Measurements from ENCODE around the gene FAM151A. TPM values are rescaled to one million over a fixed set of nuclear protein-coding genes. Genes with fewer than 3 reads are reported as not detected.

Gene FAM151A
- total and polyA plus RNA-seq, 5 donors from 2014 or later = not detected

GRCh38 chr1:54564312-54565112 is 58.8 kb downstream of the FAM151A start:
- H3K4me3 Mint-ChIP-seq = no peak overlapping the region
- ATAC-seq (ENCODE audit: low read depth in 2 of 2) (no peak), DNase-seq (no peak)
- no peaks in the 10 kb centered on the region for H3K27me3 Mint-ChIP-seq
- Histone ChIP-seq H3K9me3 (ENCODE audit: control insufficient read depth in 2 of 2, low read length in 2 of 2) (no peaks in the 10 kb centered on the region), H3K27ac (ENCODE audit: insufficient read depth, low read length, poor library complexity, severe bottlenecking) (no peak overlapping the region), H3K27me3 (ENCODE audit: control insufficient read depth, insufficient read depth, low read length) (no peaks in the 10 kb centered on the region), H3K4me1 (ENCODE audit: control insufficient read depth, insufficient read depth, low read length, poor library complexity, severe bottlenecking) (no peaks in the 10 kb centered on the region), H3K36me3 (ENCODE audit: control insufficient read depth, insufficient read depth, low read length) (no peaks in the 10 kb centered on the region), H3K4me3 (ENCODE audit: low read depth, low read length) (no peak overlapping the region)
- peaks cover 0 to 6% (median 2%) of the 10 kb centered on the region in 4 donors for H3K4me1 Mint-ChIP-seq
- H3K9me3 Mint-ChIP-seq = no peaks in the 10 kb centered on the region
- no peak overlapping the region for H3K27ac Mint-ChIP-seq
- no peaks in the 10 kb centered on the region for H3K36me3 Mint-ChIP-seq

GRCh38 chr1:54559771-54560231 is 63.5 kb downstream of the FAM151A start:
- Histone ChIP-seq H3K4me1 (ENCODE audit: control insufficient read depth, insufficient read depth, low read length, poor library complexity, severe bottlenecking) (no peaks in the 10 kb centered on the region), H3K27me3 (ENCODE audit: control insufficient read depth, insufficient read depth, low read length) (no peaks in the 10 kb centered on the region), H3K27ac (ENCODE audit: insufficient read depth, low read length, poor library complexity, severe bottlenecking) (no peak overlapping the region), H3K9me3 (ENCODE audit: control insufficient read depth in 2 of 2, low read length in 2 of 2) (no peaks in the 10 kb centered on the region), H3K36me3 (ENCODE audit: control insufficient read depth, insufficient read depth, low read length) (no peaks in the 10 kb centered on the region), H3K4me3 (ENCODE audit: low read depth, low read length) (no peak overlapping the region)
- no peak overlapping the region for H3K4me3 Mint-ChIP-seq
- H3K9me3 Mint-ChIP-seq = peaks cover 0 to 6% (median 0%) of the 10 kb centered on the region in 7 donors
- ATAC-seq (ENCODE audit: low read depth in 2 of 2) (no peak), DNase-seq (no peak)
- H3K27me3 Mint-ChIP-seq = peaks cover 5% of the 10 kb centered on the region
- peak overlapping the region in 1 of 3 donors; percentile 29 for H3K27ac Mint-ChIP-seq
- no peaks in the 10 kb centered on the region for H3K36me3 Mint-ChIP-seq
- peaks cover 0 to 6% (median 0%) of the 10 kb centered on the region in 4 donors for H3K4me1 Mint-ChIP-seq

Other genes with a start within 250 kb of the FAM151A start
- 30.6 TPM for gene SSBP3, start 217.1 kb downstream of the FAM151A start, total RNA-seq
- 1 to 10 TPM; 5.4 to 7.4 (median 6.9) TPM for gene SSBP3, start 217.1 kb downstream of the FAM151A start, polyA plus RNA-seq
- 0.15 TPM for gene ACOT11, start 75.3 kb downstream of the FAM151A start, total RNA-seq
- gene ACOT11, start 75.3 kb downstream of the FAM151A start, polyA plus RNA-seq = under 1 TPM in 2 of 4 donors, not detected in 2; 0.15 to 0.36 TPM
- gene MROH7, start 18.3 kb upstream of the FAM151A start, total RNA-seq = not detected
- not detected for gene MROH7, start 18.3 kb upstream of the FAM151A start, polyA plus RNA-seq
- 7.7 TPM for gene TTC4, start 92.3 kb upstream of the FAM151A start, total RNA-seq
- 10 to 100 TPM; 17.4 to 27.1 (median 22.5) TPM for gene TTC4, start 92.3 kb upstream of the FAM151A start, polyA plus RNA-seq
- 0.49 TPM for gene PARS2, start 141.0 kb upstream of the FAM151A start, total RNA-seq
- gene PARS2, start 141.0 kb upstream of the FAM151A start, polyA plus RNA-seq = 1 to 10 TPM; 2.9 to 5.6 (median 3.6) TPM
- gene TTC22, start 177.8 kb upstream of the FAM151A start, total RNA-seq = 15.8 TPM
- 1 to 10 TPM; 3.8 to 6.5 (median 4.8) TPM for gene TTC22, start 177.8 kb upstream of the FAM151A start, polyA plus RNA-seq